NCI-H345 (cell line): ENCODE measurements around the gene NF2.

Experiments used
- DNase-seq: peaks from one replicate; lab custom pipeline; 2025; lab: John Stamatoyannopoulos, UW

NF2 gene

DNA sequence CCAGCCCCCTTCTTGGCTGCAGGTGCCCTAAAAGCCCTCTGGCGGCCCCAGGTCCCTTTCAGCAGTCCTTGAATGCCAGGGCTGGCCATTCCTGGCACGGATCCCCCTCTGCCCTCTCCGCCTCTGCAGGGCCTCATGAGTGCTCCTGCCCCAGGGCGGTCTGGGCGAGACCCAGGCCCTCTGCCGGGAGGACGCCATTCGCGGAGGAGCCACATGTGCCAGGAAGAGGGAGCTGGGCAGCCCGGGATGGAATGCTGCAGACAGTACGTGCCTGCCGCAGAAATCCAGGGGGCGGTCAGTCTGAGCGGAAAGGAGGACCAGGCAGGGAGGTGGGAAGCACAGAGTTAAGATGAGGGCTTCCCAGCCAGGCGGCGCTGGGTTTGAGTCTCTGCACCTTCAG is 119.2 kb downstream of the NF2 start:
- no peak for DNase-seq

- no peak for DNase-seq
These were observed 120.3 kb downstream of the NF2 start for GRCh38 chr22:29723766-29724165.

GRCh38 chr22:29724843-29725242 is 121.4 kb downstream of the NF2 start:
- DNase-seq = no peak

- DNase-seq = no peak
These were observed 122.7 kb downstream of the NF2 start for GRCh38 chr22:29726106-29726505.

DNA sequence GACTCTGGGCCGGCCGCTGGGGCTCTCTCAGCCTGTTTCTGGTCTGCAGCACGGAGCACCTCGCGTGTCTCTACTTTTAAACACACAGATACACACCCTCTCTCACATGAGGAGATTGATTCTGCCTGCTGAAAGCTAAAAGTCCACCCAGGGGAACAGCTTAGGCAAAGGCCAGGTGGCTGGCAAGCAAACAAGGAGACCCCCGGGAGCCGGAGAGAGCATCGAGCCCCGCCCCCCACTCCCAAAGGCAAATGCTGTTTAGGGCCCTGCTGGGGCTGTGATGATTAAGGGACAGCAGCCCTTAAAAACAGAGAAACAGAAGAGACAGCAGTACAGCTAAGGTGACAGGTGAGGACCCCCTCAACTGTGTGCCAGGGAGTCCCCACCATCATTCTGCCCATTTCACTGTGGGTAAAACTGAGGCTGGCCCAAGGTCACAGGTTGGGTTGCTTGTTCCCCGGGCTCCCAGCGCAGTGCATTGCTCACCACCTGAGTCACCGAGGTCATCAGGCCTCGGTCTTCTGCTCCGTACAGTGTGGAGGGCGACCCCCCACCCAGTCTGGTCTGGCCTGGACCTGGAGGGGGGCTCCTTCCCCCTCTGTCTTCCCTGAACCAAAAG is 123.2 kb downstream of the NF2 start:
- DNase-seq = no peak

GRCh38 chr22:29727131-29727523 is 123.7 kb downstream of the NF2 start:
- DNase-seq = no peak

GRCh38 chr22:29729161-29729560 is 125.7 kb downstream of the NF2 start:
- no peak for DNase-seq

DNA sequence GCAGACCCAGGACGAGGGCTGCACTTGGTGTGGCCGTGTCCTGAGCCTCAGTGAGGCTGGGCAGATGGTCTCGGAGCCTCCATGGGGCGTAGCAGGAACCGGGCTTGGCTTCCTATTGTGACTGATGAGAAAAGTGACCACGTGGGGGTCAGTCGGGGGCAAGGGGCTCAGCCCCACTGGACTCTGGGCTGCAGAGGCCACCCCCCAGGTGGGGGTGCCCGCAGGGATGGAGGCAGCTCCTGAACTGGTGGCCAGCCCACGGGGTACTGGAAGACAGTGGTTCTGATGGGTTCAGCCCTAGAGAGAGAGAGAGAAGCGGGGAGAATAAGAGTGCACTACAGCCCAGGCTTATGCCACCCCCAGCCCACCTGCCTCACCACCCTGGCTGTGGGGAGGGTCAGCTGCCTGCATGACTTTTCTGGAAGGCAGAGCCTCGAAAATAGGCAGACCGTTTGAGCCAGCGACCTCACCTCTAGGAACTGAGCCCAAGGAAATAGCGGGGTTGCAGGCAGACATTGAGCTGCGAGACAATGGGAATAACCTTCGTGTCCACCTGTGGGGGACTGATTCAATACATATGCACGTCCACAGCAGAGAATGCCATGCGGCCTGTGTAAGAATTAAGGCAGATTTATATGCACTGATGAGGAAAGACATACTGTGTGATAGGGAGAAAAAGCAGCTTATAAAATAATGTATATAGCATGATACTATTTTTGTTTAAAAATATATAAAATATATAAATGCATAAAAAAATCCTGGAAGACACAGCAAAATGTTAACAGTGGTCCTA is 127.8 kb downstream of the NF2 start:
- no peak for DNase-seq

GRCh38 chr22:29732883-29733282 is 129.4 kb downstream of the NF2 start:
- no peak for DNase-seq

GRCh38 chr22:29733362-29734201 is 130.1 kb downstream of the NF2 start:
- peak; percentile 87 for DNase-seq

DNA sequence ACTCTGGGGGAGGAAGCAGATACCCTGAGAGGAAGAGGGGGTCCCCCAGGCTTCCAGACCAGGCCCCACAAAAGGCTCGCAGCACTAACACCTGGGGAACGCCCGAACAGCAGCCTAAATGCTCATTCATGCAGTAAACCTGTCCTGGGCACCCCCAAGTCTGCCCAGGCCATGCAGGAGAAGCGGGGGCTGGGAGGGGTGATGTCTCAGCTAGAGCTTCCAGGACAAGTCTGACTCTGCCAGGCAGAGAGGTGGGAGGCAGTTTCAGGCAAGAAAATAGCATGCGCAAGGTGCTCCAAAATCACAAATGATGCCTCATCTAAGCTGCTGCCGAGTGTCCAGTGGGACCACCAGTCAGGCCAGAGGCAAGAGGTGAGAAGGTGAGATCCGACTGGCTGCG is 131.0 kb downstream of the NF2 start:
- DNase-seq = no peak

DNA sequence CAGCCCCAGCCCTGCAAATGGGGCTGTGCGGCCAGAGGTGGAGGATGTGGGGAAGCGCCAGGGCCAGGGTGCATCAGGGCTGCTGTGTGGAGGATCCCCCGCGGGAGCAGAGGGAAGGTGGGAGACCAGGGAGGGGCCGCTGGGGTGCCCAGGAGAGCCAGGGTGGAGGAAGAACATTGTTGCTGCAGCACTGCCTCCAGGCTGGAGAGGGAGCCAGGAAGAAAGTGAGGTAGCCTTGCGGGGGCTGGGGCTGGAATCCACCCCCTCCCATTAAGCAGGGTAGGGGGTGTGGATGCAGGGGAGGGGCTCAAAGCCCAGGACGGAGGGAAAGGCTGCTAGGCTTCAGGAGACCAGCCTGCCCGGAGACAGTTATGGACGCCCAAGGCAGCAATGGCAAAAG is 131.4 kb downstream of the NF2 start:
- DNase-seq = no peak

DNA sequence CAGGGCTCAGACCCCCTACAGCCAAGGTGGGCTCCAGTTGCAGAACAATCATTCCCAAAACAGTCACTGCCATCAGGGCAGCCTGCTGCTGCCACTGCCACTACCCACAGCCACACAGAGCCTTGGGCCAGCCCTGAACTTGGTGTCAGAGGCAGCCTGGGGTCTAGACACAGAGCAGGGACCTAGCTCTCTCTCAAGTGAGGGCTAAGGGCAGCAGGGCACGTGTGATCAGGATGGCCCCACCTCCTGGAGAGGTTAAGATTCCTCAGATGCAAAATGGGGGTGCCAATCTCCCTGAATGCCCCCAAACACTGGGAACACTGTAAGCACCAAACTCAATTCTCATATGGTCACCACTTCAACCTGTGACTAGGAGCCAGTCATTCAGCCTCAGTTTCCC is 132.0 kb downstream of the NF2 start:
- no peak for DNase-seq

DNA sequence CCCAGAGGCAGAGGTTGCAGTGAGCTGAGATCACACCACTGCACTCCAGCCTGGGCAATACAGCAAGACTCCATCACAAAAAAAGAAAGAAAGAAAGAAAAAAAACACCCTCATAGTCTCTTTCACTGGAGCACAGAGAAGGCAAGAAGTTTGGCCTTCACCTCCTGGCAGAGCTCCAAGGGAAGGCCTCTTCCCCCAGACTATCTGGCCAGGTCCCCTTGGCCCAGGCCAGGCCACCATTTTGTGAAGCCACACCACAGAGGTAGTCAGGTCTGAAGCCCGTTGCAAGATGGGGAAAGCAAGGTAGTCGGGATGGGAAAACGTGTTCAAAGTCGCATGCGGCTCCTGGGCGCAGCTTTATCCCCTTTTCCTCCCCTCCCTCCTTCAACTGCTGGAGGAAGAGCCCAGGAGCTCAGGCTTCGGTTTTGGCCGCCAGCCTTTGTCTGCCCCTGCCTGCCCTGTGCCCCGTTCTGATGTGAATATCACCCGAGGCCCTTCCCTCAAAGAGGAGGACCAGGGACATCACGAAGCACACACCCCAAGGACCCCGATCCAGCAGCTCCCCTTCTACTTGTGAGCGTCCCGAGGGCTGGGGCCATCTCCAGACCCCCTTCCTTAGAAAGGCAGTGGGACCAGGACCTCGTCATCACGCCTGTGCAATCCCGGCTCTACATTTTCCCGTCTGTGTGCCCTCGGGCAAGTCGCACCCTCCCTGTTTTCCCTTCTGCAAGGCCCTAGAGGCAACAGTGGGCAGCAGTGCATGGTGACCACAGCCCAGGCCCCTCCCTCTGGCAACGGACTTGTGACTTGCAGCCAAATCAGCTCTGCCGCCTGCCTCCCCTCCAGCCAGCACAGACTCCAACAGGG is 134.1 kb downstream of the NF2 start:
- no peak for DNase-seq

DNA sequence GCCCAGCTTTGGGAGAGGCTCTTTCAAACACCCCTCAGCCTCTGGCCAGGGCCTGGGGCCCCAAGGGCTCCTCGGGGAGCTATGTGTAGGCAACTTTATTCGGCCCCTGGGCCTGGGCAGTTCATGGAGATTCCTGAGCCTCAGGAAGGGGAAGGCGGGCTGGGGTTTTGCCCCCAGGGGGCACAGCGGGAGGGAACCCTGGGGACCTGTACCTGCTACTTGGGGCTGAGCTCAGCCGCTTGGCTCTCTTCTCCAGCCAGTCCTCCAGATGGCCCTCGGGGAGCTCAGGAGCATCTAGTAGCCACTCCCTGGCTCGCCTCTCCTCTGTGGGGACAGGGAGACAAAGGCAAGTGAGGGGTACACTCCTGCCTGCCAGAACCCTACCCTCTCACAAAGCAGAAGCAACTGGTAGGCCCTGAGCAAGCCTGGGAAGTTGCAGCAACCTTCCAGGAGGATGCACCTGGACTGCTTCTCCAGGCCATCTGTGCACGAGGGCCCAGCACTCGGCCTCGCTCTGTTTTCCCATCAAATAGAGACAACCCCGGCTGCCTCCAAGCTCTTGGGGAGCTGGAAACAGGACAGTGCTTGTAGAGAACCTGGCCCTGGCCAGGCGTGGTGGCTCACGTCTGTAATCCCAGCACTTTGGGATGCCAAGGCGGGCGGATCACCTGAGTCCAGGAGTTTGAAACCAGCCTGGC is 134.8 kb downstream of the NF2 start:
- DNase-seq = no peak

DNA sequence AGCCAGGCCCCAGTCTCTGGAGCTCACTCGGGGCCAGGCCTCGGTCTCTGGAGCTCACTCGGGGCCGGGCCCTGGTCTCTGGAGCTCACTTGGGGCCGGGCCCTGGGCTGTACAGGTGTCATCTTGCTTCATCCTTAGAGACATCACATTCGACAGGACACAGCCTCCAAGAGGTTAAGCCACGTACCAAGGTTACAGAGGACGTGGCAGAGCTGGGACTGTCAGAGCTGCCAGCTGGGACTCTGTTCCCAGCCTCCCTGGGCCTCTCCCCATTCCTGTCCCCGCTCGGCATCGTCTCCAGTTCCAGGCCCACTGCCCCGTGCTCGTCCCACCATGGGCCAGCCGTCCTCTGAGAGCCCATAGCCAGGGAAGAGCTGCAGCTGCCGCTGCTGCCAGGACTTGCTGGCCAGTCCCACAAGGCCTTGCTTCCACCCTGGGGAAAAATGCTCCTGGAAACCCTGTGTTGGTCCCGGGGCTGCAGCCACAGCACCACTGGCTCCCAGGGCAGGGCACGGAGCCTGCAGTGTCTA is 136.0 kb downstream of the NF2 start:
- DNase-seq = no peak

DNA sequence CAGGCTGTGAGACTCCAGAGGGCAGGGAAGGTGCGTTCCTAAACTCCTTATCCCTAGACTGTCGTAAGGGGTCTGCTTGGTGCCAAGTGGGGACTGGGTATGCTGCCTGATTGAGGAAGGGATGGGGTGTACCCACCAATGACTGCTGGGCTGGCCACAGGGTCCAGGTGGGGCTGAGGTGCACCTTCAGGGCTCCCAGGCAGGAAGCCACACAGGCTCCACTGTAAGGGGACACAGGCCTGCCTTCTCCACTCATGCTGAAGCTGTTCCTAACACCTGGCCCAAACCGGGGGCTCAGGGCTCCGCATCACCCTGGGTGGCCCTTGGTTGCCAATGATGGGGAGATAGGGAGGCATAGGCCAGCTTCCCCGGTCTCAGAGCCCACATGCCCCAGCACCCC is 136.8 kb downstream of the NF2 start:
- DNase-seq = no peak

DNA sequence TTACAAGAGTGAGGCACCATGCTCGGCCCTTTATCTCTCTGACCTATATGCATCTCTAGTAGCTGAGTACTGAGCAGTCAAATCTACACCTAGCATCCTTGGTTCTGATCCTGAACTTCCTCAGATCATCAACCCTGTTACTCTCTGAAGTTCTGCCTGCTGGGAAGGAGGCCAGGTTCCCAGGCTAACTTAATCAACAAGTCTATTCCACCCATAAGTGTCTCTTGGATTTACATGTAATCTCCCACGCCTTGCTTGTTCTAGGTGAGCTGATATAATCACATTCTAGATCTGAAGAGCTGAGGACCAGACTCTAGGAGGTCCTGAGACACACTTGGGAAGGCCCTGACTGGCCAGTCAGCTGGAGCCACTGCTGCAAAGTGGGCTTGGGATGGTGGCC is 138.5 kb downstream of the NF2 start:
- no peak for DNase-seq

- no peak for DNase-seq
These were observed 138.9 kb downstream of the NF2 start for GRCh38 chr22:29742326-29742725.

GRCh38 chr22:29744902-29745301 is 141.5 kb downstream of the NF2 start:
- peak; percentile 66 for DNase-seq

GRCh38 chr22:29747832-29748231 is 144.4 kb downstream of the NF2 start:
- no peak for DNase-seq
